Heart left ventricle (tissue), 16 donors: ENCODE measurements around the gene WIPF1. TPM values are rescaled to one million over a fixed set of nuclear protein-coding genes. Genes with fewer than 3 reads are reported as not detected.

Experiments
- ATAC-seq, 4 donors: fragments of 200-7000 bp; cut with Tn5 transposase; one replicate each; pipeline ENCODE4 v1.9.1; 2020 to 2022; ENCODE audit warnings: moderate library complexity in 4 of 4, mild to moderate bottlenecking in 3 of 4, moderate number of reproducible peaks in 1 of 4
- DNase-seq, 5 donors: peaks; one replicate each; pipeline ENCODE4 v3.0.0-alpha.2; 2020
- H3K27ac ChIP-seq, 12 donors: fragments of 200-600 bp; sonication (generic) in 4 of 12; one replicate each; pipeline versions ENCODE4 v1.5.0 to v1.8.0; 2016 to 2022; ENCODE audit warnings: mild to moderate bottlenecking in 2 of 12
- H3K27me3 ChIP-seq, 9 donors: fragments of 200-600 bp; sonication (generic) in 2 of 9; one replicate each; pipeline versions ENCODE4 v1.5.1 to v1.8.0; 2016 to 2022; ENCODE audit warnings: mild to moderate bottlenecking in 3 of 9
- H3K36me3 ChIP-seq, 9 donors: fragments of 200-600 bp; sonication (generic) in 2 of 9; one replicate each; pipeline versions ENCODE4 v1.5.0 to v1.8.0; 2018 to 2022; ENCODE audit warnings: mild to moderate bottlenecking in 2 of 9
- H3K4me1 ChIP-seq, 12 donors: fragments of 200-600 bp; sonication (generic) in 4 of 12; one replicate each; pipeline versions ENCODE4 v1.5.0 to v1.8.0; 2016 to 2022; ENCODE audit warnings: mild to moderate bottlenecking in 3 of 12
- H3K4me3 ChIP-seq, 12 donors: fragments of 200-600 bp; sonication (generic) in 4 of 12; one replicate each; pipeline versions ENCODE4 v1.5.0 to v1.8.0; 2017 to 2022; ENCODE audit warnings: mild to moderate bottlenecking in 9 of 12, moderate library complexity in 4 of 12
- H3K9me3 ChIP-seq, 12 donors: fragments of 200-600 bp; sonication (generic) in 4 of 12; one replicate each; pipeline versions ENCODE4 v1.5.0 to v1.8.0; 2016 to 2022; ENCODE audit warnings: mild to moderate bottlenecking in 1 of 12
- CTCF ChIP-seq, 12 donors: fragments of 200-600 bp; sonication (generic) in 4 of 12; IDR thresholded peaks; one replicate each; pipeline versions ENCODE4 v1.5.0 to v1.8.0; 2018 to 2022; ENCODE audit warnings: antibody characterized with exemption in 12 of 12, mild to moderate bottlenecking in 5 of 12
- POLR2A ChIP-seq, 2 donors: fragments of 450-650 bp; IDR thresholded peaks; one replicate each; pipeline ENCODE4 v1.6.1; 2017; ENCODE audit warnings: antibody characterized with exemption in 2 of 2, mild to moderate bottlenecking in 2 of 2, moderate library complexity in 2 of 2
- WGBS, 4 donors: extraction: QIAGEN DNeasy Blood & Tissue Kit in 2 of 4; methylation state at CpG; one replicate each; pipeline versions ENCODE4 v1.1.5 to v1.1.7; 2013 to 2018; 5-methylcytosine and 5-hydroxymethylcytosine counted together
- intact Hi-C, 10 donors: fragments of 100-400 bp; cut with DNase I; formaldehyde crosslinking; loops; one replicate each; pipeline versions ENCODE4 v1.11.1 to v1.14.2; 2022
- polyA plus RNA-seq, 2 donors: library from polyadenylated mRNA; stranded (reverse); fragments of 200-250 nt; gene quantifications; one replicate each; pipeline ENCODE4 v1.2.3, GENCODE V29; 2013
- total RNA-seq, 9 donors: library from RNA; depleted of rRNA in 2 of 9; stranded (reverse); fragments of >200 nt in 2 of 9; fragmentation: NEBNext Ultra II Directional in 3 of 9; extraction: Animal tissue kit (Norgen Biotek cat#: 25700) in 3 of 9; gene quantifications; one replicate each; pipeline versions ENCODE4 v1.1.0 to v1.2.4, GENCODE V29; 2016 to 2023
- donor health status: ischemic (EF 13 %, LVEDD 7.1; RV severe dilation, severe dysfunction).
- donor health status: healthy with polysubstance abuse.
- donor health status: DM: no; HTN: yes; CAD: no.
- donor health status: DM: no; HTN: no; CAD: no.
- donor health status: ischemic (EF 25% LVEDD 6.9; RV normal size, moderate dysfunction).
- donor health status: ischemic (EF 25% LVEDD 5.7; RV mildly dilated, moderate dysfunction).
- donor health status: healthy.
- donor health status: DM: yes; HTN: yes; CAD: no.
- donor health status: ischemic (EF 35%, LVEDD 5.7; RV mildly dilated, moderate dysfunction).
- donor health status: nonischemic (EF 11% LVEDD 7.7; RV severe dilation, severe dysfunction).
- donor health status: DM: yes; HTN: yes; CAD: no.
- donor health status: PGD.
- donor health status: ischemic (EF 29% LVEDD 5.4; RV normal size, mild dysfunction).
- donor health status: nonischemic (EF 23%, LVEDD 6.1; RV moderate dilation, normal function).

Gene WIPF1
- total and polyA plus RNA-seq, 11 donors, result 9.7 to 73.2 (median 13.9) TPM

GRCh38 chr2:174545240-174545639 is 52.4 kb downstream of the WIPF1 start:
- no peak for ATAC-seq
- intact Hi-C loops, result no loop called here
- H3K27ac ChIP-seq, result no peak overlapping the region
- TF ChIP-seq POLR2A (IDR thresholded peaks at IDR 0.05) (no peak), CTCF (IDR thresholded peaks at IDR 0.05) (no peak)
- H3K27me3 ChIP-seq, result peaks cover 0 to 3% (median 0%) of the 10 kb centered on the region in 9 donors
- 90 to 96% (median 94%) methylated on average over 3 of the region's 3 CpGs for WGBS, 4 donors
- H3K9me3 ChIP-seq, result no peaks in the 10 kb centered on the region
- H3K36me3 ChIP-seq, result no peaks in the 10 kb centered on the region
- H3K4me3 ChIP-seq, result no peak overlapping the region
- no peaks in the 10 kb centered on the region for H3K4me1 ChIP-seq
- DNase-seq, result no peak

- 69 to 80% (median 75%) methylated on average over 5 of the region's 5 CpGs for WGBS, 4 donors
- peaks cover 0 to 4% (median 0%) of the 10 kb centered on the region in 9 donors for H3K27me3 ChIP-seq
- H3K36me3 ChIP-seq, result no peaks in the 10 kb centered on the region
- H3K27ac ChIP-seq, result no peak overlapping the region
- TF ChIP-seq CTCF (IDR thresholded peaks at IDR 0.05) (no peak), POLR2A (IDR thresholded peaks at IDR 0.05) (no peak)
- H3K9me3 ChIP-seq, result no peaks in the 10 kb centered on the region
- H3K4me1 ChIP-seq, result no peaks in the 10 kb centered on the region
- no peak overlapping the region for H3K4me3 ChIP-seq
- intact Hi-C loops, result no loop called here
- ATAC-seq (no peak), DNase-seq (no peak)
Measured at GRCh38 chr2:174544802-174545201, 52.8 kb downstream of the WIPF1 start.

GRCh38 chr2:174544156-174544555 is 53.4 kb downstream of the WIPF1 start:
- ATAC-seq (no peak), DNase-seq (no peak)
- no peaks in the 10 kb centered on the region for H3K9me3 ChIP-seq
- no peaks in the 10 kb centered on the region for H3K36me3 ChIP-seq
- H3K4me1 ChIP-seq, result no peaks in the 10 kb centered on the region
- TF ChIP-seq POLR2A (IDR thresholded peaks at IDR 0.05) (no peak), CTCF (IDR thresholded peaks at IDR 0.05) (no peak)
- H3K27me3 ChIP-seq, result peaks cover 0 to 4% (median 0%) of the 10 kb centered on the region in 9 donors
- no peak overlapping the region for H3K27ac ChIP-seq
- intact Hi-C loops, result no loop called here
- no peak overlapping the region for H3K4me3 ChIP-seq
- 60 to 64% (median 63%) methylated on average over 3 of the region's 3 CpGs for WGBS, 4 donors

- WGBS, 4 donors, result 86 to 90% (median 88%) methylated on average over 5 of the region's 5 CpGs
- intact Hi-C loops, result no loop called here
Measured at GRCh38 chr2:174540893-174541292, 56.7 kb downstream of the WIPF1 start.

More at GRCh38 chr2:174540893-174541292, 56.7 kb downstream of the WIPF1 start:
- Histone ChIP-seq H3K4me3 (no peak overlapping the region), H3K9me3 (no peaks in the 10 kb centered on the region), H3K36me3 (no peaks in the 10 kb centered on the region), H3K27me3 (peaks cover 0 to 4% (median 0%) of the 10 kb centered on the region in 9 donors), H3K27ac (no peak overlapping the region), H3K4me1 (no peaks in the 10 kb centered on the region)
- TF ChIP-seq CTCF (IDR thresholded peaks at IDR 0.05) (no peak), POLR2A (IDR thresholded peaks at IDR 0.05) (no peak)
- DNase-seq, result no peak
- no peak for ATAC-seq
